Neural cell (in vitro differentiated cells): Measurements from ENCODE around the gene DSCAM. TPM values are rescaled to one million over a fixed set of nuclear protein-coding genes. Genes with fewer than 3 reads are reported as not detected.

ENCODE experiments used
- H2AFZ ChIP-seq: fragments of 200-600, 300-800 bp; sonication (generic), shearing (Covaris generic); 2 replicates; pipeline ENCODE4 v1.6.0; 2014; ENCODE audit warnings: low read depth, mild to moderate bottlenecking, antibody characterized with exemption, low read length, moderate library complexity
- H3F3A ChIP-seq: fragments of 200-600 bp; shearing (Covaris generic); 2 replicates; pipeline ENCODE4 v1.6.1; 2016; ENCODE audit warnings: mild to moderate bottlenecking, moderate library complexity, mixed read lengths, antibody characterized with exemption, low read length; ENCODE audit not compliant: insufficient read depth, poor library complexity, severe bottlenecking
- H3K27ac ChIP-seq: fragments of 200-600, 300-800 bp; sonication (generic), shearing (Covaris generic); 2 replicates; pipeline ENCODE4 v1.5.1; 2014; ENCODE audit warnings: mild to moderate bottlenecking, low read length, moderate library complexity
- H3K27me3 ChIP-seq: fragments of 300-800, 200-600 bp; sonication (generic), shearing (Covaris generic); 2 replicates; pipeline ENCODE4 v1.6.0; 2014; ENCODE audit warnings: mild to moderate bottlenecking, low read depth, low read length, moderate library complexity; ENCODE audit not compliant: insufficient read depth
- H3K36me3 ChIP-seq: fragments of 300-800, 200-600 bp; sonication (generic), shearing (Covaris generic); 2 replicates; pipeline ENCODE4 v1.5.1; 2014; ENCODE audit warnings: mild to moderate bottlenecking, antibody characterized with exemption, low read length, moderate library complexity; ENCODE audit not compliant: insufficient read depth
- H3K4me2 ChIP-seq: fragments of 300-800, 200-600 bp; sonication (generic), shearing (Covaris generic); 2 replicates; pipeline ENCODE4 v1.6.0; 2014; ENCODE audit warnings: mild to moderate bottlenecking, low read length
- H3K4me3 ChIP-seq: fragments of 300-800, 200-600 bp; sonication (generic), shearing (Covaris generic); 2 replicates; pipeline ENCODE4 v1.5.1; 2014; ENCODE audit warnings: mild to moderate bottlenecking, low read length, moderate library complexity
- H3K79me2 ChIP-seq: fragments of 200-600 bp; shearing (Covaris generic); replicated peaks from 2 replicates; pipeline ENCODE4 v1.6.0; 2014; ENCODE audit warnings: mild to moderate bottlenecking, low read length, moderate library complexity; ENCODE audit not compliant: insufficient read depth
- H3K9ac ChIP-seq: fragments of 300-800, 200-600 bp; sonication (generic), shearing (Covaris generic); 2 replicates; pipeline ENCODE4 v1.6.1; 2016; ENCODE audit warnings: mild to moderate bottlenecking, low read length, mixed read lengths
- H3K9me2 ChIP-seq: fragments of 200-600 bp; shearing (Covaris generic); 2 replicates; pipeline ENCODE4 v1.6.1; 2016; ENCODE audit warnings: mild to moderate bottlenecking, low read length, mixed read lengths; ENCODE audit not compliant: insufficient read depth
- H3K9me3 ChIP-seq: fragments of 200-600, 300-800 bp; sonication (generic), shearing (Covaris generic); 2 replicates; pipeline ENCODE4 v1.6.1; 2016; ENCODE audit warnings: mild to moderate bottlenecking, mixed run types, low read length, moderate library complexity, mixed read lengths
- H4K20me1 ChIP-seq: fragments of 200-600 bp; shearing (Covaris generic); 2 replicates; pipeline ENCODE4 v1.6.1; 2016; ENCODE audit warnings: mild to moderate bottlenecking, mixed run types; ENCODE audit not compliant: insufficient read depth
- CTCF ChIP-seq: fragments of 450-650 bp; IDR thresholded peaks from 2 replicates; pipeline ENCODE4 v1.5.1; 2014; ENCODE audit warnings: antibody characterized with exemption, mild to moderate bottlenecking, moderate library complexity; ENCODE audit not compliant: poor library complexity, severe bottlenecking
- EP300 ChIP-seq: fragments of 450-650 bp; conservative IDR thresholded peaks from 2 replicates; pipeline ENCODE4 v1.6.1; 2014; ENCODE audit warnings: antibody characterized with exemption, mild to moderate bottlenecking, moderate library complexity; ENCODE audit not compliant: poor library complexity, severe bottlenecking
- EZH2 ChIP-seq: fragments of 200-600, 300-800 bp; shearing (Covaris generic), sonication (generic); IDR thresholded peaks from 2 replicates; pipeline ENCODE4 v1.6.1; 2014; ENCODE audit warnings: antibody characterized with exemption, low read length, borderline replicate concordance, mild to moderate bottlenecking; ENCODE audit not compliant: insufficient read depth, poor library complexity, severe bottlenecking
- MXI1 ChIP-seq: fragments of 450-650 bp; conservative IDR thresholded peaks from 2 replicates; pipeline ENCODE4 v1.6.1; 2014; ENCODE audit warnings: antibody characterized with exemption, mild to moderate bottlenecking; ENCODE audit not compliant: poor library complexity, severe bottlenecking
- POLR2AphosphoS5 ChIP-seq: IDR thresholded peaks from 2 replicates; pipeline ENCODE4 v1.6.1; 2012
- RAD21 ChIP-seq: fragments of 450-650 bp; conservative IDR thresholded peaks from 2 replicates; pipeline ENCODE4 v1.6.1; 2014; ENCODE audit warnings: antibody characterized with exemption, mild to moderate bottlenecking, moderate library complexity
- REST ChIP-seq: IDR thresholded peaks from 2 replicates; pipeline ENCODE4 v1.6.1; 2012; ENCODE audit warnings: borderline replicate concordance
- SMC3 ChIP-seq: fragments of 450-650 bp; conservative IDR thresholded peaks from 2 replicates; pipeline ENCODE4 v1.6.1; 2014; ENCODE audit warnings: antibody characterized with exemption, mild to moderate bottlenecking, moderate library complexity; ENCODE audit not compliant: poor library complexity
- TAF1 ChIP-seq: IDR thresholded peaks from 2 replicates; pipeline ENCODE4 v1.6.1; 2012; ENCODE audit warnings: low read depth
- polyA plus RNA-seq: library from polyadenylated mRNA; depleted of rRNA; stranded (reverse); fragments of >200 nt; gene quantifications from 2 replicates; pipeline ENCODE4 v1.2.3, GENCODE V29; 2014

The DSCAM gene
- polyA plus RNA-seq, 1 donor from 2014 or later: 5.3 TPM

- H3F3A ChIP-seq: no peaks in the 10 kb centered on the region
- no peak overlapping the region for H3K9ac ChIP-seq
- H3K27ac ChIP-seq: no peak overlapping the region
- H3K27me3 ChIP-seq: no peaks in the 10 kb centered on the region
- H3K9me3 ChIP-seq: no peaks in the 10 kb centered on the region
- H3K4me2 ChIP-seq: no peak overlapping the region
- H3K36me3 ChIP-seq: no peaks in the 10 kb centered on the region
- H3K79me2 ChIP-seq: no peaks in the 10 kb centered on the region
- no peak overlapping the region for H2AFZ ChIP-seq
- H3K9me2 ChIP-seq: no peaks in the 10 kb centered on the region
- TF ChIP-seq MXI1: no peak
- TF ChIP-seq TAF1: no peak
- no peak for TF ChIP-seq RAD21
- no peak for TF ChIP-seq SMC3
- TF ChIP-seq POLR2AphosphoS5: no peak
- no peak for TF ChIP-seq CTCF
- no peak for TF ChIP-seq EP300
- TF ChIP-seq EZH2: no peak
- no peak for TF ChIP-seq REST
- no peaks in the 10 kb centered on the region for H4K20me1 ChIP-seq
- H3K4me3 ChIP-seq: no peak overlapping the region
Measured at GRCh38 chr21:40636026-40636425, 210.9 kb downstream of the DSCAM start.

GRCh38 chr21:40635391-40635790 is 211.6 kb downstream of the DSCAM start:
- Histone ChIP-seq H3K4me3 (no peak overlapping the region), H3K9me2 (no peaks in the 10 kb centered on the region), H3K9ac (no peak overlapping the region), H3K27me3 (no peaks in the 10 kb centered on the region), H3K4me2 (no peak overlapping the region), H3K9me3 (no peaks in the 10 kb centered on the region), H3F3A (no peaks in the 10 kb centered on the region), H2AFZ (no peak overlapping the region), H3K79me2 (no peaks in the 10 kb centered on the region), H3K36me3 (no peaks in the 10 kb centered on the region), H3K27ac (no peak overlapping the region), H4K20me1 (no peaks in the 10 kb centered on the region)
- TF ChIP-seq CTCF: no peak
- no peak for TF ChIP-seq TAF1
- no peak for TF ChIP-seq EZH2
- TF ChIP-seq POLR2AphosphoS5: no peak
- no peak for TF ChIP-seq SMC3
